Measurements from ENCODE around the gene CASTOR1. TPM values are rescaled to one million over a fixed set of nuclear protein-coding genes. Genes with fewer than 3 reads are reported as not detected.

CASTOR1 gene
- total RNA-seq, 2 donors from 2014 or later, result 19.2 to 19.5 TPM

DNA sequence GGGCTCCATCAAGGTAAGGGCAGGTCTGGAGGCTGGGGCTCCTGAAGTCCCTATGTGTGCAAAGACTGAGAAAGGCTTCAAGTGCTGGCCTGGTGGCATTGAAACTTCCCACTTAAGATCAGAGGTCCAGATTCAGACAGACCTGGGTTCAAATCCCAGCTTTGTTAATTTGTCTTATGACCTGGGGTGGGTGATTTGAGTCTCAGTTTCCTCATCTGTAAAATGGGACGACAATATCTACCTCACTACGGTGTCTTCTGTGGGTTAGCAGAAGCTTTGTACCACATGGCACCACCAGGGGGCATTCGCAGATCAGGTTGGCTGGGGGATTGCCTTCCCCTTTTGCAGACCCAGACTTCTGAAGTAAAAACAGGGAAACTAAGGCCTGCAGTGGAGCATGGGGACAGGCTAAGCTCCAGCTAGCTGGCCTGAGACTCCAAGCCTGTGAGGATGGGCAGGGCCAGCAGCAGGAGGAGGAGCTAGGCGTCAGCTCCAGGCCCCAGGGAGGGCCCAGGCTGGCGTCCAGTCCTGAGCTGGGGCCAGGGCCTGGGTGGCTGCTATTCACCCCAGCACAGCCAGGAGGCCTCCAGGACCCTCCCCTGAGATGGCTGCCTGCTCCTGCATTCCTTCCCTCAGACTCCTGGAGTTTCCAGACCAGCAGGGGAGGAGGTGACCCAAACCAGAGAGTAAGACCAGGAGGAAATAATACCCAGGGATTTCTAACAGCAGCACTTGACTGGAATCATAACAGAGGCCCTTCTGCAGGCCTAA is 1.5 kb downstream of the CASTOR1 start:
- DNase-seq, result peak; percentile 96

DNA sequence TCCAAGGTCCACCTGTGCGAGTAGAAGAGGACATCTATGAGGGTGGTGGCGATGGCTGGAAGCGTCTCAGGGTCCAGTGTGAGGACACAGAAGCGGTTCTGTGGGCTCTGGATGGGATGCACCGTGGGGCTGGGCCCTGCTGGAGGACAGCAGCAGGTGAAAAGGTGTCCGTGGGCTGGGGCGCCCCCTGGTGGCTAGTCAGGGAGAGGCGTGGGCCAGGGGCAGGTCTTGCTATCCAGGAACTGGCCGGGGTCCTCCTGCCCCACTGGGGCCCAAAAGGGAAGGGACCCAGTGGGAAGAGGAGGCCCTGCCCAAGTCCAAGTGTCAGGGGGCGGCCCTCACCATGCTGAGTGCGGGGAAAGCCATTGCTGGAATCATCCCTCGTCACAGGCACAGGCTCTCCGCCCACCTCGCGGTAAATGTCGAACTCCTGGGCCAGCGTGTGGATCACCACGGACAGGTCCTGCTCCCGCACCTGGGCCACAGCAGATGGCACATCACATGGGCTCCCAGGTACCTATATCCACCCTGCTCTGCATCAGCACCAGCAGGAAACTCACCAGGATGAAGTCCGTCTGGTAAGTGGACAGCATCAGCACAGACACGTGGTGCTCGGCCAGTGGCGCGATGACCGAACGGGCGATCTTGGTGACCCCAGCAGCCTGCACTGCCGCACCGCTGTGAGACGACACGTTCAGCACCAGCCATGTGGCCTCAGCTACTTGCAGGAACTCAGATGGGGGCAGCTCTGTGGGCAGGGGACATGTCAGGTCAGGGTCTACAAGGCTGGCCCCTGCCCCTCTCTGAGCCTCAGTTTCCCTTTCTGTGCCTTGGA is 2.3 kb downstream of the CASTOR1 start:
- Histone ChIP-seq H3K9ac (ENCODE audit: extremely low read depth, low read length, poor library complexity, severe bottlenecking) (no peak overlapping the region), H3K27ac (ENCODE audit: low read depth, low read length) (no peak overlapping the region), H3K27me3 (ENCODE audit: control insufficient read depth, insufficient read depth, low read length, poor library complexity, severe bottlenecking) (no peaks in the 10 kb centered on the region), H3K4me1 (ENCODE audit: control insufficient read depth, insufficient read depth, low read length) (peaks cover 10% of the 10 kb centered on the region), H3K9me3 (ENCODE audit: control insufficient read depth, low read length) (no peaks in the 10 kb centered on the region), H3K36me3 (ENCODE audit: control insufficient read depth, insufficient read depth, low read length) (peaks cover 7% of the 10 kb centered on the region), H3K4me3 (ENCODE audit: low read length) (no peak overlapping the region)
- H3K4me3 Mint-ChIP-seq, result no peak overlapping the region
- no peaks in the 10 kb centered on the region for H3K9me3 Mint-ChIP-seq
- WGBS, 2 experiments (ENCODE audit: insufficient coverage in 1 of 2, insufficient read length in 1 of 2), result 70 to 77% methylated on average over 22 to 31 of the region's 31 CpGs
- H3K27me3 Mint-ChIP-seq (ENCODE audit: insufficient read depth), result no peaks in the 10 kb centered on the region
- H3K4me1 Mint-ChIP-seq, result peaks cover 10% of the 10 kb centered on the region
- DNase-seq, result peak; percentile 97
- TF ChIP-seq, protein P1, sequence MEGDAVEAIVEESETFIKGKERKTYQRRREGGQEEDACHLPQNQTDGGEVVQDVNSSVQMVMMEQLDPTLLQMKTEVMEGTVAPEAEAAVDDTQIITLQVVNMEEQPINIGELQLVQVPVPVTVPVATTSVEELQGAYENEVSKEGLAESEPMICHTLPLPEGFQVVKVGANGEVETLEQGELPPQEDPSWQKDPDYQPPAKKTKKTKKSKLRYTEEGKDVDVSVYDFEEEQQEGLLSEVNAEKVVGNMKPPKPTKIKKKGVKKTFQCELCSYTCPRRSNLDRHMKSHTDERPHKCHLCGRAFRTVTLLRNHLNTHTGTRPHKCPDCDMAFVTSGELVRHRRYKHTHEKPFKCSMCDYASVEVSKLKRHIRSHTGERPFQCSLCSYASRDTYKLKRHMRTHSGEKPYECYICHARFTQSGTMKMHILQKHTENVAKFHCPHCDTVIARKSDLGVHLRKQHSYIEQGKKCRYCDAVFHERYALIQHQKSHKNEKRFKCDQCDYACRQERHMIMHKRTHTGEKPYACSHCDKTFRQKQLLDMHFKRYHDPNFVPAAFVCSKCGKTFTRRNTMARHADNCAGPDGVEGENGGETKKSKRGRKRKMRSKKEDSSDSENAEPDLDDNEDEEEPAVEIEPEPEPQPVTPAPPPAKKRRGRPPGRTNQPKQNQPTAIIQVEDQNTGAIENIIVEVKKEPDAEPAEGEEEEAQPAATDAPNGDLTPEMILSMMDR (conservative IDR thresholded peaks at IDR 0.05), result peak; percentile 97
- no peak overlapping the region for H3K27ac Mint-ChIP-seq
- peaks cover 1% of the 10 kb centered on the region for H3K36me3 Mint-ChIP-seq (ENCODE audit: low read depth)

More for the DNA sequence above, 1.5 kb downstream of the CASTOR1 start:
- TF ChIP-seq, protein P1 (conservative IDR thresholded peaks at IDR 0.05), result peak; percentile 80
- H3K36me3 Mint-ChIP-seq (ENCODE audit: low read depth), result peaks cover 5% of the 10 kb centered on the region
- peak overlapping the region; percentile 93 for H3K27ac Mint-ChIP-seq
- 30 to 34% methylated on average over 5 of the region's 5 CpGs for WGBS, 2 experiments (ENCODE audit: insufficient coverage in 1 of 2, insufficient read length in 1 of 2)
- Histone ChIP-seq H3K9me3 (ENCODE audit: control insufficient read depth, low read length) (no peaks in the 10 kb centered on the region), H3K27me3 (ENCODE audit: control insufficient read depth, insufficient read depth, low read length, poor library complexity, severe bottlenecking) (no peaks in the 10 kb centered on the region), H3K4me1 (ENCODE audit: control insufficient read depth, insufficient read depth, low read length) (peaks cover 10% of the 10 kb centered on the region), H3K27ac (ENCODE audit: low read depth, low read length) (no peak overlapping the region), H3K9ac (ENCODE audit: extremely low read depth, low read length, poor library complexity, severe bottlenecking) (peak overlapping the region; percentile 59), H3K4me3 (ENCODE audit: low read length) (peak overlapping the region; percentile 86), H3K36me3 (ENCODE audit: control insufficient read depth, insufficient read depth, low read length) (peaks cover 12% of the 10 kb centered on the region)
- no peaks in the 10 kb centered on the region for H3K9me3 Mint-ChIP-seq
- peaks cover 10% of the 10 kb centered on the region for H3K4me1 Mint-ChIP-seq
- peak overlapping the region; percentile 63 for H3K4me3 Mint-ChIP-seq
- no peaks in the 10 kb centered on the region for H3K27me3 Mint-ChIP-seq (ENCODE audit: insufficient read depth)

DNA sequence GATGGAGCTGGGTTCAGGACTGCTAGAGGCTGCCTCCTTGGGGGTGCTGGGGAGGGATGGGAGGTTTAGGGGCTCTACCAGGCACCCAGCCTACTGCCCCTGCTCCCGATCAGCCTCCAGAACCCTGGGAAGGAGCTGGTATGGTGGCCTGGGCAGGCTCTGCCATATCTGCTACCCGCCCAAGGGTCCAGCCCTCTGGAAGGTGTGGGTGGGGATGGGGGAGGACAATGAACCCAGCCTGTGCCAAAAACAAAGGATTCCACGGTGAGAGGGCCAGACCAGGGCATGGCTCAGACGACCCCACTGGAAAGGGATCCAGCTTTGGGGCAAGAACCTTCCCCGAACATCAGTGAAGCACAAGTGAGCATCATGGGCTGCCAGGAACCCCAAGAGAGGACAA is 3.0 kb downstream of the CASTOR1 start:
- Mint-ChIP-seq H3K27ac (no peak overlapping the region), H3K9me3 (no peaks in the 10 kb centered on the region), H3K36me3 (ENCODE audit: low read depth) (peaks cover 1% of the 10 kb centered on the region), H3K4me1 (peaks cover 10% of the 10 kb centered on the region), H3K4me3 (no peak overlapping the region), H3K27me3 (ENCODE audit: insufficient read depth) (no peaks in the 10 kb centered on the region)
- Histone ChIP-seq H3K9me3 (ENCODE audit: control insufficient read depth, low read length) (no peaks in the 10 kb centered on the region), H3K4me3 (ENCODE audit: low read length) (no peak overlapping the region), H3K4me1 (ENCODE audit: control insufficient read depth, insufficient read depth, low read length) (peaks cover 10% of the 10 kb centered on the region), H3K27ac (ENCODE audit: low read depth, low read length) (no peak overlapping the region), H3K9ac (ENCODE audit: extremely low read depth, low read length, poor library complexity, severe bottlenecking) (no peak overlapping the region), H3K27me3 (ENCODE audit: control insufficient read depth, insufficient read depth, low read length, poor library complexity, severe bottlenecking) (no peaks in the 10 kb centered on the region), H3K36me3 (ENCODE audit: control insufficient read depth, insufficient read depth, low read length) (peaks cover 2% of the 10 kb centered on the region)
- WGBS, 2 experiments (ENCODE audit: insufficient coverage in 1 of 2, insufficient read length in 1 of 2), result 86 to 89% methylated on average over 5 of the region's 5 CpGs
- TF ChIP-seq, protein P1 (conservative IDR thresholded peaks at IDR 0.05), result no peak
- no peak for DNase-seq

Data from endodermal cell (in vitro differentiated cells).